TTC549 (cell line): ENCODE results near the gene SIK2.

ENCODE experiments used
- FAIRE-seq: peaks from 2 replicates; lab custom pipeline; 2012; peaks lifted over from hg19 to GRCh38; lab: Jason Lieb, UNC

Gene SIK2

DNA sequence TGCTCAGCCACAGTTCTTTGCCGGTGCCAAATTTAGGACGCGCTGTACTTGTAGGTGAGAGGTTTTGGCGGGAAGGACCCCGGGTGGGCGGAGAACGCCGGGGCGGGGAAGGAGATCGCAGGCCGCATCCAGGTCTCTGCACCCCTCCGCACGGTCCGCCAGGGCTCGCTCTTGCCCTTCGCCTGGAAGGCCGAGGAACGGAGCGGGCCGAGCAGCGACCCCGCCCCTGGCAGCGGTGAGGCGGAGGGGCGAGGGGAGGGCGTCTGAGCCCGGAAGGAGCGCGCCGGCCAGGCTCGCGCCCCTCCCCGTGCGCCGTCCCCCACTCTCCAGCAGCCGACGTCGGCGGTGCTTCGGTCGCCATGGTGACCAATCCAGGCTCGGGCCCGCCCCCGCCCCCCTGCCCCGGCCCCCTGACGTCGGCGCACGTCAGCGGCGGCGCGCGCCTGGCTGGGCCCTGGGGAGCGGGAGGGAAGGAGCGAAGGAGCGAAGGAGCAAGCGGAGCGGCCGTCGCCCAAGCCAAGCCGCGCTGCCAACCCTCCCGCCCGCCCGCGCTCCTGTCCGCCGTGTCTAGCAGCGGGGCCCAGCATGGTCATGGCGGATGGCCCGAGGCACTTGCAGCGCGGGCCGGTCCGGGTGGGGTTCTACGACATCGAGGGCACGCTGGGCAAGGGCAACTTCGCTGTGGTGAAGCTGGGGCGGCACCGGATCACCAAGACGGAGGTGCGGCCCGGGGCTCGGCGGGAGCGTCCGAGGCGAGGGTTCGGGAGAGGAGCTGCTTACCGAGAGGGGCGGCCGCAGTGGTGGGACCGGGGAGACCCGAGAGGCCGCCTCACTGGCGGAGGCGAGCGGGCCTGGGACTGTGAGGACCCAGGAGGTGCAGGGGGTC, at the start of gene SIK2:
SIK2 (plus strand) TSS at position 471 of the 886 bp plus-strand sequence; CDS start at position 586, 115 bp downstream.
- no peak for FAIRE-seq

DNA sequence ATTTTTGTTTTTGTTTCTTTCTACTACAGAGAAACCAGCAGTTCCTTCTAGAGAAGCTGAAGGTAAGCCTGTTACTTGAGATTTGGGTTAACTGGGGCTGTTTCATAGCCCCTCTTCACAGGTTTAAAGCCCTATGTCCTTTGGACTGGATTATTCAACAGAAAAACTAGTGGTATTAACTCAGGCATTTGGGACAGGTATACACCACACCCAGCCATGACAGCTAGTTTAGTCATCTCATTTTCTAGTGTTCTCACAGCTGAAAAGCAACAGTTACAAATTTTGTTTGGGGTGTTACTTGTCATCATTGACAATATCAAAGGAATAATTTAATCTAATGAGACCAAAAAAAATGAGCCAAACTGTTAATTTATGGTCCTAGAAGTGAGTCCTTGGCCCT, 47.7 kb upstream of the SIK2 start:
- no peak for FAIRE-seq

DNA sequence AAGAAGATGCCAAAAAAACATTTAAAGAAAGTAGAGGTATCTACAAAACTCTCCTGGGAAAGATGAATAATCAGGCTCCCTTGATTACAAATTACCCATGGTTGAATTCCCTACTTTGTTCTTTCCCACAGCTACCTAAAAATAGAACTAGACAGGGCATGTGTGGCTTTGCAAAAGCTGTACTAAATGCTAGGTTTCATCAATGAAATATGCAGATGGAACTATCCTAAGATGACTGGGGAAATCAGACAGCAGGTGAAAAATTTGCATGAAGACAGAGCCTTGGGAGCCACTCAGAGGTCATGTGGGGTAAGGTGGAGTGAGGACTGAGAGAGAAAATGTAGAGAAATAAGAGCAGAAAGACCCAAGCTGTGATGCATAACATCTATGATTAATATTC, 47.0 kb upstream of the SIK2 start:
- FAIRE-seq: no peak

DNA sequence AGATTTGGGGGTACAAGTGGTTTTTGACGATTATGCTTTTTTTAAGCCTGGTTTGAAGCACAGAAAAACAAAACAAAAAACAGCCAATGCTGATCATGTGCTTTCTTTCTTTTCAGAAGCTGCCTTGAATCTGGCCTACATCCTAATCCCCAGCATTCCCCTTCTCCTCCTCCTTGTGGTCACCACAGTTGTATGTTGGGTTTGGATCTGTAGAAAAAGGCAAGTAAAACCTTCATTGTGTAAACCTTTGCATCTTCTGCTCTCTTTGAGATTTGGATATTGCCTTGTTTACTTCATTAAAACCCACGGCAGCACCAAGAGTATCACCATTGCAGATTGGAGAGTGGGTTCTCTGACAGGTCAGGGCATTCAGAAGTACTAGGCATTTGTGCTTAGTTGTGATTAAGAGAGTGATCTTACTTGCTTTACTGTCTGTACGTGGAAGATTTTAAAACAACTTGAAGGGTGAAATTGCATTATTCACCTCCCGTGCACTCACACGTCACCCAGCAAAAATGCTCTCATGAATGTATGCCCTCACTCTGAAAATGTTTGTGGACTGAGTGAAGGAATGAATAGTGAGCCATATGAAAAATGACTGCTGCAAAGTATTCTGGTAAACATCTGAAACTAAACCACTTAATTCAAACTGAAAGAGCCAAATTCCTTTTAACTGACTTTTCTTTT, 44.7 kb upstream of the SIK2 start:
- no peak for FAIRE-seq

DNA sequence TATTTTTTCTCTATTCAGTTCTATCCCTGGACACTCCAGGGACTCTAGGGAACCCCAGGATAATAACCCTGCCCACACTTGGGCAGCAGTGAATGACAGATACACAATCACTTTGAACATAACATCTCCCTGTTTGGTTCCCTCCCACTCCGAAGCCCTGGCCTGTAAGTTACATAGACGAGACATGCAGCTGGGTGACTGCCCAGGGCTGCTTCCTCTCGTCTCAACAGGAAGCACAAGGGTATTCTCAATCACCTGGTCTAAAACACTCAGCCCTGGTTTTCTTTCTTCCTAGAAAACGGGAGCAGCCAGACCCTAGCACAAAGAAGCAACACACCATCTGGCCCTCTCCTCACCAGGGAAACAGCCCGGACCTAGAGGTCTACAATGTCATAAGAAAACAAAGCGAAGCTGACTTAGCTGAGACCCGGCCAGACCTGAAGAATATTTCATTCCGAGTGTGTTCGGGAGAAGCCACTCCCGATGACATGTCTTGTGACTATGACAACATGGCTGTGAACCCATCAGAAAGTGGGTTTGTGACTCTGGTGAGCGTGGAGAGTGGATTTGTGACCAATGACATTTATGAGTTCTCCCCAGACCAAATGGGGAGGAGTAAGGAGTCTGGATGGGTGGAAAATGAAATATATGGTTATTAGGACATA, 42.3 kb upstream of the SIK2 start:
- no peak for FAIRE-seq

DNA sequence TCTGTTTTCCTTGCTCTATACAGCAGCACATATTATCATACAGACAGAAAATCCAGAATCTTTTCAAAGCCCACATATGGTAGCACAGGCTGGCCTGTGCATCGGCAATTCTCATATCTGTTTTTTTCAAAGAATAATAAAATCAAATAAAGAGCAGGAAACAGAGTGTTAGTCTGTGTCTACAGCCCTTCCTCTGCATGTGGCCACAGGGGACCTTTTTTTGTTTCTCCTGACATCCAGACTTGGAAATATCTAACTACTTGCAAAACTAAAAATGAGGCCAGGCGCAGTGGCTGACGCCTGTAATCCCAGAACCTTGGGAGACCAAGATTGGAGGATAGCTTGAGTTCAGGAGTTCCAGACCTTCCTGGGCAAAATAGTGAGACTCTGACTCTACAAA, 41.4 kb upstream of the SIK2 start:
- FAIRE-seq: no peak

DNA sequence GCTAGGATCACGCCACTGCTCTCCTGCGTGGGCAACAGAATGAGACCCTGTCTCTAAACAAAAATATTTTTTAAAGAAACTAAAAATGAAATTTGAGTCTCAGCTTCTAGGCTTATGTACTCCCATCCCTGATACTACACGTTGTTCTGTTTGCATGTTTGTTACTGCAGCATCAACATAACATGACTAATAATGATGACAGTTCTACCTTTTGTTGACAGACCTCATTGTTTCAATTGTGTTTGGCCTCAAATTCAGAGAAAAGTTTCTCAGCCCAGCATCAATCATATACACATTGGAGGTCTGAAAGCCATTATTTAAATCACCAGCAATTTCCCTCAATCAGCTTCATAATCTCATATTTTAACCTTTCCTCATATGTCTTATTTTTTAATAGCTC, 40.9 kb upstream of the SIK2 start:
- FAIRE-seq: no peak

DNA sequence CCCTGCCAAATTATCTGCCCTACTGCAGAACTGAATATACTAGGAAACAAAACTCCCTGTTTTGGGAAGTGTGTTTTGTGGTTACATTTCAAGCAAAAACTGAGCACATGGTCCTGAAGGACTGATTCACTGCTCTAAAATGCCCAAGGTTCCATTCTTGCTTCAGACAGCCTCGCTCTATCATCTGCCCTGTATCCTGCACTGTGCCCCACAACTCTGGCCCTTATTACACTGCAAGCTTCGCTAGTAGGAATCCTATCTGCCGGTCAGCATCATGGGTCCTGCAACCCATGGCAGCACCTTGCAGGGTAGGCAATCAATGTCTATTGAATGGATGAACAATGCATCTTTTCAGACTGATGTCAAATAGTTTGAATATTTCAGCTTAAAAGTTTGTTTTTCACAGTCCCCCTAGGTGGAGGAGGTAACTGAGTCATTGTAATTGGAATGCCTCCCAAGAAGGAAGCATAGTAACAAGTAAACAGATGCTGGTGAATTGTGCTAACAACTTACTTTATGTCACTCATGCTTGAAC, 40.4 kb upstream of the SIK2 start:
- FAIRE-seq: no peak

DNA sequence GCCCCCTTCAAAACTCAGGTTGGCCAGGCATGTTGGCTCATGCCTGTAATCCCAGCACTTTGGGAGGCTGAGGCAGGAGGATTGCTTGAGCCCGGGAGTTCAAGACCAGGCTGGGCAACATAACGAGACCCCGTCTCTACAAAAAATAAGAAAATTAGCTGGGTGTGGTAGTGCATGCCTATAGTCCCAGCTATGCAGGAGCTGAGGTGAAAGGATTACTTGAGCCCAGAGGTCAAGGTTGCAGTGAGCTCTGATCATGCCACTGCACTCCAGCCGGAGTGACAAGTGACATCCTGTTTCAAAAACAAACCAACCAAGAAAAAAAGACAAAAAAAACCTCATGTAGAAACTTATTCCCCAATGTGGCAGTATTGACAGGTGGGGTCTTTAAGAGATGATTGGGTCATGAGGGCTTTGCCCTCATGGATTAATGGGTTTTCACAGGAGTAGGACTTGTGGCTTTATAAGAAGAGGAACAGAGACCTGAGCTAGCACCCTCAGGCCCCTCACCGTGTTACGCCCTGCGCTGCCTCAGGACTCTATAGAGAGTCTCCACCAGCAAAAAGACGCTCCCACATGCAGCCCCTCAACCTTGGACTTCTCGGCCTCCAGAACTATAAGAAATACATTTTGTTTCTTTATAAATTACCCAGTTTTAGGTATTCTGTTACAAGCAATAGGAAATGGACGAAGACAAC, 39.4 kb upstream of the SIK2 start:
- FAIRE-seq: no peak

DNA sequence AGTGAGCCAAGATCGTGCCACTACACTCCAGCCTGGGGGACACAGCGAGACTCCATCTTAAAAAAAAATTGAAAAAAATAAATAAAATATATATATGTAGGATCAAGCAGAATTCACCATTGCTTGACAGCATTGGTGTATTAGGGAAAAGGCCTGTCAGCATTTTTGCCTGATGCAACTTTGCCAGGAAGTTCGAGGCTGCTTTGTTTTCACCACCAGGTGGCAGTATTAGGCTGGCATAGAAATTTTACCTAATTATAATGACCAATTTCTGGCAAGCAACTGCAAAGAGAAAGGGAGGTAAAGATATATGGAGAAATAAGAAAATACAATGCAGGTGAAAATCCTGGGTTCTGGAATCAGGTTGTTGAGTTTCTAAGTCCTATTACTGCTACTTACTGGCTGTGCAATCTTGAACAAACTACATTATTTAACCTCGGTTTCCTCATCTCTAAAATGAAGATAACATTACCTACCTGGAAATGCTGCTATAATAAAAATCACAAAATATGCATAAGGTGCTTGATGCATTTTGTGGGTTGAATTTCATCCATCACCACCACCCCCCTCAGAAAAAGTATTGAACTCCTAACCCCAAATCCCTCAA, 37.0 kb upstream of the SIK2 start:
- peak; percentile 91 for FAIRE-seq

DNA sequence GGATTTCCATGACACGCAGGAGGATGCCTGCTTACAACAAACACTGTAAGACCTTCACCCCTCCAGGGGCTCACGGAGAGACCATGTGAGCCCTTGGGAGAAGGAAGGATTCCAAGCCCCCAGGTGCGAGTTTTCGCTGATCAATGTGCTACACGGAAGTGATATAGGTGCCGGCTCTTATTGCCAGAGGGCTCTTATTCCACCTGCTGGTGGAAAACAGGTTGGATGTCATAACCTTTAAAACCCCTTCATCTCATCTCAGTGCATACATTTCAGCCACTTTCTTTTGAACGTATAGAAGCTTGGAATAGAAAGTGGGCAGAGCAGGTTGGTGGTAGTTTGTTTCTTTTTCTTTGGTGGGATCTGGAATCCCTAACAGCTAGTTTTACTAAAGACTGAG, 35.9 kb upstream of the SIK2 start:
- no peak for FAIRE-seq

DNA sequence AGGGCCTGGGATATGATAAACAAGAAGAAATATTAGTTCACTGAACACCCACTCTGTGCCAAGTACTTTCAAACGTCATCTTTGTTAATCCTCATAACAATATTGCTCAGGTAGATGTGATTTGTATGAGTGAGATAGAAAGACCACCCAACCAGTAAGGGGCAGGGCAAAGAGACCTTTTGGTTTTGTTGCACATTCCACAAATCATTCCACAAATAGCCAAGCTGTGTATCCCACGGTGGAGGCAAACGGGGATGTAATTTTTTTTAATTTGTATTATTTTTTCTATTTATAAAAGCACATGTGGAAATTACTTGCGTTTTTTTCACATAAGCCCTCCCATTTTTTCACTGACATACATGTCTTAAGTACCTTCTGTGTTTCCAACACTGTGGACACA, 32.8 kb upstream of the SIK2 start:
- FAIRE-seq: no peak

DNA sequence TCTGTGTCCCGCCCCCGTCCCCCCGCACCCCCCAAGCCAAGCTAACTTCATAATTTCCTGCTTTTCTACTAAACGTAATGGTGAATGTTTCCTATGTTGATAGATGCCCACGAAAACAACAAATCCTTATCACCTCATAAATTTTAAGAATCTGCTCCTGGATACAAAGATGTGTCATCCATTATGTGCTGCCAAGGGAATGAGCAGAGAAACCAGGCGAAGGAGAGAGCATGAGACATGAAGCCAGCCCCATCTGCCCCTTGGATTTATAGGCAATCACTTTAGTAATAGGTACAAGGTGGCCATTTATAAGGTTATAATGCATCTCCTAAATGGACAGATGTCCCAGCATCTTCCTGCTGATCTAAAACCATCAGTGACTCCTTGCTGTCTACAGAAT, 31.5 kb upstream of the SIK2 start:
- no peak for FAIRE-seq

DNA sequence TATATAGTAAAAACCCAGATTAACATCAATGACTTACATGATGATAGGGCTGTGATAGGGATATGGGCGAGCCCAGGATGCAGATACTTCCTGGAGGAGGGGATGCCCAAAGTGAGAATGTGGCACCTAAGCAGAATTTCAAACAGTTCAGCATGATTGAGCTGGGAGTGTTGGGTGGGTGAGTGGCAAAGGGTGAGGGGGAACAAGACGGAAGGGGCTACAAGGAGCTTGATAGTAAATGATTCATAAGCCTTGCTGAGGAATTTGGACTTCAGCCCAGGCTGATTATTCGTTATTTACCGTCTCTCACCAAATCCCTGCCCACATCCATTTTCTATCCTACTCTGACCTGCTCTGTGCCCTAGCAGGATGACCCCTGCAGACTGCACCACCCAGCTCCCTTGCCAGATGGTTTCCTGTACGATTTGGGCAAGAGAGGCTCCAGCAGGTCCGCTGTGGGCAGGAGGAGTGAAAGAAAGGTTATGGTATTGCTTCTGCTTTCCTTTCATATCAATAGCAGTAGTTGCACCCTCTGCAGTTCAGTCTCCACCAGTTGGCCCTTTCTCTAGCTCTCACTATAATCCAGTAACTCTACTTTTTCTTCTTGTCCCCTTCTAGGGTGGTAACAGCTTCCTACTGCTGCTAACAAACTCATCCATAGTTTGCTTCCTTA, 30.3 kb upstream of the SIK2 start:
- no peak for FAIRE-seq

DNA sequence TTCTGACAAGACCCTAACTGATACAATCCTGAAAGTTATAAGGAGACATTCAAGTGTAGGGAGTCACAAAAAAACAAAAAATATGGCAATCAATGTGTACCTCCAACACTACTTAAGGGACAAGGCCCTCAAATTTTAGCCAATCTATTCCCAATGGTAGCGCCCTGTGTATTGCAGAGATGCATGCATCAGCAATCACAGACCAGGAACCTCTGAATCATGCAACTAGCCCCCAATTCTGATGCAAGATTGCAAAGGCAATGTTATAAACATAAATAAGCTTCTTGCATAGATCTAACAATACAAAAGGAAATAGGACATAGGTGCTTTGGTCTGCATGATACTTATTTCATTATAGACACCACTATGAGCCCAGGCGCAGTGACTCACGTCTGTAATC, 29.7 kb upstream of the SIK2 start:
- FAIRE-seq: no peak

DNA sequence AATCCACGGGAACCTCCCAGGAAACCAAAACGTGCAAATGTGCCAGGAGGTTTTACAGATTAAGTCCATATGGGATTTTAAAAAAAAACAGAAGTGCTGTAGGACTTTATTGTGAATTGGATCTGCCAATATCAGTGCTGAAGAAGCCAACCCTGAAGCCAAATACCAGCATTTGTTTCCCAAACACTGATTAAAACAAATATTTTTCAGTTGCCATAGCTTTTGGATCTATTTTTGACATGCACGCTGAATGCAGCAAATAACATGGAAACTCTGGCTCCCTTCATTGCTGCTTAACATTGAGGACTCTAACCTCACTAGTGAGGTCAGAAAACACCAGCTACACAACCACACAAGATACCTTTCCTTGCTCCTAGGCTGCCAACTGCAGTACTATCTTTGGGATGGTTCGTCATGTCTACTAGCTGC, 28.4 kb upstream of the SIK2 start:
- no peak for FAIRE-seq

DNA sequence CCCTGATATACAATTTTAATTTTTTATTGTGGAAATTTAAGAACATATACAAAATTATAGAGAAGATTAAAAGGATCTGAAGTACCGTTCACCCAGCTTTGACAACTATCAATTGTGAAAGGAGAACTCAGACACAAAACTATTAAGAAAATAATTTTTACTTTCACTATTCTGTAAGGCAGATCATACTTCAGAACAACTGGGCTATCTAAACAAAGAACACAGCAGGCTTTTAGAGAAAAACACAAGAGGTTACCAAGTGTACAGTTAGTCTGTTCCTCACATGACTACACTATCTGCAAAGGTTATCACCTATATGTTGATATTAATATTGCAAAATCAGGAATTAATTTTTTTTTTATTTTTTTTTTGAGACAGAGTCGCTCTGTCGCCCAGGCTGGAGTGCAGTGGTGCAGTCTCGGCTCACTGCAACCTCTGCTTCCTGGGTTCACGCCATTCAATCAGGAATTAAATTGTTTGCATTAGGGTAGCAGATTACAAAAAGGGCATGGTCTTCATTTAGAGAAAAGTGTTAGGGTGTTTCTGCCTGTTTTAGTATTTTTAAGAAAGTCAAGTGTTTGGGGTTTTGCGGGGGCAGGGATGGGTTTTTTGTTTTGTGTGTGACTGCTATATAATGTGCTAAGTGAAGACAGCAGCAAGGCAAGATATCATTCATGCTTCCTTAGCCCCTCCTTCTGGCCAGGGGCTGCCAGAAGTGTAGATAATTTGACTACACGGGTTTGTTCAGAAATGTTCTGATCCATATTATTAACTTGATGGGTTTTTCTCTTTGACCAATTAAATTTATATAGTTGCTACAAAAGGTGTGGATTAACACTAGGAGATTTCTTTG, 27.6 kb upstream of the SIK2 start:
- FAIRE-seq: no peak

DNA sequence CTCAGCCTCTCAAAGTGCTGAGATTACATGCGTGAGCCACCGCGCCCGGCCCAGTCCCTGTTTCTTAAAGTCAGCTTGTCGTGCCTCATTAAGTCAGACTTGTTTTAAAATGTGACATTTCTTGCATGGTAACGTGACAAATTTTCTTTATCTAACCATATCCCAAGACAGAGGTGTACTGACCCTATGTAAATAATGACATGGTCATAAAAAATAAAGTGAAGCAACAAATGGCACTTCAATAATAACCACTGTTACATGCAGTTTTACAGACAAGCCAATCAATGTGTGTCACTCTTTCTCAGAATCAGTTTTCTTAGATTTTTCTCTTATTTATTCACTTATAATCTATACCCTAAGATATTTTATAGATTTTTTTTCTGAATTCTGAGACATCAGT, 26.5 kb upstream of the SIK2 start:
- no peak for FAIRE-seq

DNA sequence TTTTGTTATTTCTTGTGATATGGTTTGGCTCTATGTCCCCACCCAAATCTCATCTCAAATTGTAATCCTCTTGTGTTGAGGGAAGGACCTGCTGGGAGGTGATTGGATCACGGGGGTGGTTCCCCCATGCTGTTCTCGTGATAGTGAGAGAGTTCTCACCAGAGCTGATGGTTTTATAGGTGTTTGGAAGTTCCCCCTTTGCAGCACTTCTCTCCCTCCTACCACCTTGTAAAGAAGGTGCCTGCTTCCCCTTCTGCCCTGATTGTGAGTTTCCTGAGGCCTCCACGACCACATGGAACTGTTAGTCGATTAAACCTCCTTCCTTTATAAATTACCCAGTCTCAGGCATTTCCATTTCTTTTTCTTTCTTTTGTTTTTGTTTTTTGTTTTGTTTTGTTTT, 24.4 kb upstream of the SIK2 start:
- FAIRE-seq: no peak

DNA sequence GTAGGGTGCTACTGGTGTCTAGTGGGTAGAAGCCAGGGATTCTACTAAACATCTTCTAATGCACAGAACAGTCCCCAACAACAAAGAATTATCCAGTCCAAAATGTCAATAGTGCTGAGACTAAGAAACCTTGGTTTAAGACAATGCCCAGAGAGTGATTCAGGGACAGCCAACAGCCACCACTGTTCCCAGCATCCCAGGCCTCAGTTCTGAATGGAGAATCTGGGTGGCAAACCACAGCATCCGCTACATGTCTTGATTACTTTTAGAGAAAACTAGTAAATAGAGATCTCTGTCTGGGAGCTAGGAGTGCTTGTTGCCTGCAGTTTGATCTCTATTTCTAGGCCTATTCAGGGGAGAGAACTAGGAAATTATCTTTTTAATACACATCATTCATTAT, 20.9 kb upstream of the SIK2 start:
- no peak for FAIRE-seq
